GDM1 (cell line): ENCODE data around the gene SPTLC3.

Experiments
- DNase-seq: peaks from one replicate; lab custom pipeline; 2025; lab: John Stamatoyannopoulos, UW

The SPTLC3 gene

DNA sequence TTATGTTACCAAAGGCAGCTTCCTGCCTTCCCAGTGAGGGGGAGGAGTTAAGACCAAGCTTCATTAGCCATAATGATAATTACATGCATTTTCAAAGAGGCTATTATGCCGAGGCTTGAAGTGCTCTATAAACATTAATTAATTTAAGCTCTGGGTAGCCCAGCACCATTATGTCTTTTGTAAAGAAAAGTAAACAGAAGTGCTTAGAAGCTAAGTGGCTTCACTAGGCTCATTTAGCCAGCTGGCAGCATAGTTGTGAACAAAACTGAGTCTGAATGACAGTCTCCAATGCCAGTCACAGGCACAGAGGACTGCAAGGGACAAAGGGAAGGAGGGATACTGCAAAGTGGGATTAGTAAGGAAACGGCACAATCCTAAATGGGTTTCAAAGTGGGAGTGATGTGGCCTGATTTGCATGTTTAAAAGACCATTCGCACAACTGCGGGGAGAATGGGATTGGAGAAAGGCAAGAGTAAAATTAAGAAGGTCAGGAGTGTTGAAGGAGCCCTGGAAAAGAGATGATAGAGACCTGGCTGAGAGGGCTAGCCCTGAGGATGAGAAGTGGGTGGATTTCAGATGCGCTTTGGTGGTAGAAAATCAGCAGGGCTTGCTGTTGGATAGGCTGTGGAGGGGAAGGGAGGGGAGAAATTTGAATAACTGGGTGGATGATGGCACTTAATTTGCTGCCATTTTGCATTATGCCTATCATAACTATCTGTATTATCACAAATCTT is 192.2 kb downstream of the SPTLC3 start:
- DNase-seq: no peak

DNA sequence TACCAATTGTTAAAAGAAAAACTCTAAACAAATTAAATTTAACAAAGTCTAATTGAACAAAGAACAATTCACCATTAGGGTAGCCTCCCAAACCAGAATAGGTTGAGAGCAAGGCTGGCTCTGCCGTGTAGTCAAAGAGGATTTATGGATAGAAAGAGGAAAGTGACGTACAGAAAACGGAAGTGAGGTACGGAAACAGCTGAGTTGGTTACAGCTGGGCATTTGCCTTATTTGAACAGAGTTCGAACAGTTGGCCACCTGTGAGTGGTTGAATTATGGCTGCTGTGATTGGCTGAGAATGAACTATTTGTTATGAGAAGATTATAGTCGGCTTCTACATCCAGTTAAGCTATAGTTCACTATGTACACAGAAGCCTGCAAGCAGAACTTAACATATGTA is 193.8 kb downstream of the SPTLC3 start:
- no peak for DNase-seq

DNA sequence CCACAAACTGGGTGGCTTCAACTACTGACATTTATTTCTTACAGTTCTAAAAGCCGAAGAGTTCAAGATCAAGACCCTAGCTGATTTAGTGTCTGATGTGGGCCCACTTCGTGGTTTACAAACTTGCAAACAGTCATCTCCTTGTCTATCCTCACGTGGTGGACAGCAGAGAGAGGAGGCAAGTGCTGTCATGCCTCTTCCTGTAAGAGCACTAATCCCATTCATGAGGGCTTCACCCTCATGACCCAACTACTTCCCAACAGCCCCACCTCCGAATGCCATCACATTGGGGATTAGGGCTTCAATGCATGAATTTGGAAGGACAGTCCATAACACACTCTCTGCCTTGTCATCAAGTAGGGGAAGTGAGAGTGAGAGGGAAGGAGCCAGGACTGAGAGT is 196.7 kb downstream of the SPTLC3 start:
- no peak for DNase-seq

GRCh38 chr20:13205848-13206434 is 197.2 kb downstream of the SPTLC3 start:
- no peak for DNase-seq

DNA sequence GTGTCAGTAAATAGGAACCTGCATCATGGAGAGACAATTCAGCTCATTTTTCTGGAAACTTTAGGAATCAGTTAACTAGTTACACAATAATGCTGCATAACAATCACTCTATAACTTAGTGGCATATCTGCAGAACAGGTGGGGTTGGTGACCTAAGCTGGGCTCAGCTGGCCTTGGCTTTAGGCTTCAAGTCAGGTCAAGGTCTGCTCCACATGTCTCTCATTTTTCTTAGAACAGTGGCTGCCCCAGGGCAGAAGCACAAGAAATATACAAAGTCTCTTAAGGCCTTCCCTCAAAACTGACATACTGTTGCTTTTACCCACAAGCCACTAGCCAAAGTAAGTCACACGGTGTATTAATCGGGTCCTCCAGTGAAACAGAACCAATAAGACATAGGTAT is 198.2 kb downstream of the SPTLC3 start:
- DNase-seq: no peak

- DNase-seq: no peak
Observed at GRCh38 chr20:13211956-13212618, 203.3 kb downstream of the SPTLC3 start.

GRCh38 chr20:13212750-13213149 is 204.0 kb downstream of the SPTLC3 start:
- no peak for DNase-seq

- DNase-seq: no peak
Observed at GRCh38 chr20:13213335-13213734, 204.6 kb downstream of the SPTLC3 start.

DNA sequence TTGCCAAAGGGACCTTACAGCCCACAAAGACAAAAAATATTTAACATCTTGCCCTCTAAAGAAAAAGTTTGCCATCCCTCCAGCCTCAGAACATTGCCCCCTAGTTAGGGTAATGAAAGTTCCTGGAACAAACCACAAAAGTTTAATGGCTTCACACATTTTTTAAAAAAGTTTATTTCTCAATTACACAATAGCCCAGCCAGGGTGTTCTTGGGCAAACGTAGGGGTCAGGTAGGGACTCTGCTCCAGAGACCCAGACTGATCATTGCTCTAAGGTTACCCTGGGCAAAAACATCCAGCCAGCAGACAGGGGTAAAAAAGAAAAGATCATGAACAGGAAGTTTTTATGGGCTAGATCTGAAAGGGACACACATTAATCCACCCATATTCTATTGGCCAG is 207.8 kb downstream of the SPTLC3 start:
- DNase-seq: no peak
